GM12878 (cell line): Measurements from ENCODE around the gene BIRC3. TPM values are rescaled to one million over a fixed set of nuclear protein-coding genes. Genes with fewer than 3 reads are reported as not detected.
A peak's percentile ranks its signal among the peaks of the same experiment; 100 is the strongest.

ENCODE experiments used
- ATAC-seq: fragments of 200-7000 bp; cut with Tn5 transposase; 3 replicates; pipeline ENCODE4 v1.9.1; 2020; ENCODE audit warnings: mild to moderate bottlenecking, moderate library complexity
- BruUV-seq: library from RNA; stranded (reverse); fragments of 400-500 nt; replicated peaks from 2 replicates; lab custom pipeline; 2021; lab: Mats Ljungman, UMichigan
- CTCF ChIA-PET: fragments of 300-600 bp; sonication (Branson Sonifier 250); formaldehyde crosslinking; extraction: SDS; loops from one replicate; lab custom pipeline; 2021; ENCODE audit warnings: inconsistent platforms; lab: Yijun Ruan, JAX
- POLR2A ChIA-PET: fragments of 350-600 bp; formaldehyde crosslinking; extraction: SDS; loops from one replicate; lab custom pipeline; 2021; ENCODE audit warnings: inconsistent platforms; lab: Charles Lee
- RAD21 ChIA-PET: fragments of 300-600 bp; sonication (Branson Sonifier 250); formaldehyde crosslinking; loops from one replicate; lab custom pipeline; 2023; ENCODE audit warnings: antibody characterized with exemption; ENCODE audit not compliant: unreplicated experiment; lab: Charles Lee
- SMC1A ChIA-PET: fragments of 300-600 bp; sonication (Branson Sonifier 250); formaldehyde crosslinking; loops from one replicate; lab custom pipeline; 2023; ENCODE audit not compliant: unreplicated experiment, uncharacterized antibody; lab: Charles Lee
- DNase-seq: peaks from one replicate; pipeline ENCODE4 v3.0.0-alpha.2; 2011; ENCODE audit warnings: low read depth, low spot score
- FAIRE-seq: peaks from 3 replicates; lab custom pipeline; 2011; peaks lifted over from hg19 to GRCh38; lab: Jason Lieb, UNC
- H2AFZ ChIP-seq: 2 replicates; pipeline ENCODE4 v1.6.0; 2011; ENCODE audit warnings: low read depth, low read length, control low read depth; ENCODE audit not compliant: control insufficient read depth
- H3K27ac ChIP-seq: 2 replicates; pipeline ENCODE4 v1.5.1; 2011; ENCODE audit warnings: control low read depth; ENCODE audit not compliant: control insufficient read depth, insufficient read depth
- H3K27me3 ChIP-seq, 2 experiments: replicated peaks in 1 of 2; 2 replicates each; pipeline versions ENCODE4 v1.6.0 to v1.6.1; 2011; ENCODE audit warnings: low read length in 1 of 2; ENCODE audit not compliant: control insufficient read depth in 2 of 2, insufficient read depth in 2 of 2
- H3K36me3 ChIP-seq, 2 experiments: 2 replicates each; pipeline ENCODE4 v1.5.1; 2011; ENCODE audit warnings: low read length in 1 of 2; ENCODE audit not compliant: control insufficient read depth in 2 of 2, insufficient read depth in 2 of 2
- H3K4me1 ChIP-seq: 2 replicates; pipeline ENCODE4 v1.6.1; 2011; ENCODE audit warnings: mild to moderate bottlenecking, low read length, moderate library complexity, mixed read lengths; ENCODE audit not compliant: control insufficient read depth, insufficient read depth
- H3K4me2 ChIP-seq: 2 replicates; pipeline ENCODE4 v1.6.0; 2011; ENCODE audit warnings: control low read depth; ENCODE audit not compliant: control insufficient read depth, insufficient read depth
- H3K4me3 ChIP-seq: fragments of 200-600 bp; sonication (generic); 2 replicates; pipeline ENCODE4 v1.5.1; 2016
- H3K79me2 ChIP-seq: 2 replicates; pipeline ENCODE4 v1.6.0; 2011; ENCODE audit warnings: low read length; ENCODE audit not compliant: control insufficient read depth, insufficient read depth
- H3K9ac ChIP-seq: 2 replicates; pipeline ENCODE4 v1.8.0; 2011; ENCODE audit warnings: low read length, control low read depth, mixed read lengths; ENCODE audit not compliant: control insufficient read depth, insufficient read depth
- H3K9me3 ChIP-seq: replicated peaks from 3 replicates; pipeline ENCODE4 v1.5.1; 2011; ENCODE audit warnings: mild to moderate bottlenecking, low read length; ENCODE audit not compliant: control insufficient read depth, insufficient read depth
- H4K20me1 ChIP-seq: 2 replicates; pipeline ENCODE4 v1.6.0; 2011; ENCODE audit not compliant: control insufficient read depth, insufficient read depth
- ATF2 ChIP-seq: IDR thresholded peaks from 2 replicates; pipeline ENCODE4 v1.6.1; 2012; ENCODE audit warnings: low read length, inconsistent platforms
- ATF7 ChIP-seq: fragments of 450-650 bp; IDR thresholded peaks from 2 replicates; pipeline ENCODE4 v1.6.1; 2016; ENCODE audit warnings: low read depth, mild to moderate bottlenecking
- BHLHE40 ChIP-seq, 2 experiments: fragments of 450-650 bp in 1 of 2; IDR thresholded peaks; 2 replicates each; pipeline ENCODE4 v1.6.1; 2011 to 2017; ENCODE audit warnings: low read depth in 2 of 2, borderline replicate concordance in 1 of 2, improper control_type of control experiment in 1 of 2, low read length in 1 of 2, mild to moderate bottlenecking in 1 of 2
- CTCF ChIP-seq, 3 experiments: IDR thresholded peaks in 2 of 3; conservative IDR thresholded peaks in 1 of 3; 2 replicates each; pipeline ENCODE4 v1.5.1; 2011; ENCODE audit warnings: low read depth in 3 of 3, low read length in 3 of 3, mild to moderate bottlenecking in 3 of 3, control low read depth in 2 of 3, moderate library complexity in 2 of 3, inconsistent platforms in 1 of 3, mixed read lengths in 1 of 3; ENCODE audit not compliant: control insufficient read depth in 2 of 3, insufficient read depth in 1 of 3; ENCODE audit errors: extremely low read depth in 1 of 3
- EP300 ChIP-seq, 2 experiments: fragments of 150-350 bp in 1 of 2; IDR thresholded peaks; 2 replicates each; pipeline ENCODE4 v1.6.1; 2011 to 2012; ENCODE audit warnings: low read depth in 2 of 2, low read length in 2 of 2, borderline replicate concordance in 1 of 2, improper control_type of control experiment in 1 of 2, inconsistent platforms in 1 of 2; ENCODE audit not compliant: control insufficient read depth in 1 of 2
- IKZF2 ChIP-seq, 2 experiments: fragments of 450-650 bp; IDR thresholded peaks; 2 replicates each; pipeline ENCODE4 v1.6.1; 2017; ENCODE audit warnings: mild to moderate bottlenecking in 2 of 2, moderate library complexity in 2 of 2
- IRF5 ChIP-seq: fragments of 450-650 bp; IDR thresholded peaks from 2 replicates; pipeline ENCODE4 v1.6.1; 2017; ENCODE audit warnings: borderline replicate concordance
- MYC ChIP-seq: IDR thresholded peaks from 2 replicates; pipeline ENCODE4 v1.6.1; 2011; ENCODE audit warnings: mild to moderate bottlenecking, low read length, moderate library complexity, inconsistent platforms; ENCODE audit not compliant: insufficient read depth, insufficient replicate concordance, insufficient read length, severe bottlenecking
- NBN ChIP-seq: fragments of 450-650 bp; IDR thresholded peaks from 2 replicates; pipeline ENCODE4 v1.6.1; 2016
- PAX8 ChIP-seq: fragments of 450-650 bp; IDR thresholded peaks from 2 replicates; pipeline ENCODE4 v1.6.1; 2017; ENCODE audit warnings: mild to moderate bottlenecking, moderate library complexity
- PKNOX1 ChIP-seq: fragments of 450-650 bp; IDR thresholded peaks from 2 replicates; pipeline ENCODE4 v1.6.1; 2016; ENCODE audit warnings: mild to moderate bottlenecking
- RELB ChIP-seq: fragments of 450-650 bp; IDR thresholded peaks from 2 replicates; pipeline ENCODE4 v1.6.1; 2017; ENCODE audit warnings: low read depth, mild to moderate bottlenecking, moderate library complexity
- SPI1 ChIP-seq: IDR thresholded peaks from 2 replicates; pipeline ENCODE4 v1.6.1; 2011; ENCODE audit warnings: low read depth, mild to moderate bottlenecking, low read length, moderate library complexity, borderline replicate concordance; ENCODE audit not compliant: insufficient read depth
- ZNF24 ChIP-seq: fragments of 450-650 bp; IDR thresholded peaks from 2 replicates; pipeline ENCODE4 v1.6.1; 2017; ENCODE audit warnings: antibody characterized with exemption, mild to moderate bottlenecking
- WGBS: methylation state at CpG from one replicate; pipeline ENCODE4 v1.1.6; 2016; ENCODE audit warnings: low lambda C conversion rate; ENCODE audit not compliant: insufficient replicate concordance, insufficient coverage; ENCODE audit errors: missing lambda C conversion rate; 5-methylcytosine and 5-hydroxymethylcytosine counted together
- in situ Hi-C: fragments of 300-500 bp; cut with MboI; formaldehyde crosslinking; loops from 9 replicates; pipeline ENCODE4 v1.14.3; 2018; ENCODE audit warnings: mixed read lengths
- intact Hi-C: fragments of 100-400 bp; cut with micrococcal nuclease; formaldehyde crosslinking; loops from one replicate; pipeline ENCODE4 v1.14.2; 2022; ENCODE audit not compliant: unreplicated experiment
- polyA plus RNA-seq, 11 experiments: library from polyadenylated mRNA; depleted of rRNA in 4 of 11; unstranded in 6 of 11; stranded (reverse) in 5 of 11; fragments of >200 nt; fragmentation: Nextera tagmentation in 4 of 11; fragmentation: Illumina TruSeq in 1 of 11; extraction: Ambion mirVana in 4 of 11; extraction: Trizol in 1 of 11; gene quantifications; 1 replicate in 1 of 11; 2 replicates in 10 of 11; pipeline versions ENCODE4 v1.2.1 to v1.2.3, GENCODE V29; 2011 to 2016; ENCODE audit warnings: inconsistent platforms in 2 of 11, missing spikeins in 2 of 11, low read depth in 1 of 11
- total RNA-seq, 4 experiments: library from RNA; depleted of rRNA in 3 of 4; stranded (reverse); fragments of >200 nt in 3 of 4; fragmentation: Illumina TruSeq in 1 of 4; extraction: Trizol in 1 of 4; gene quantifications; 2 replicates each; pipeline versions ENCODE4 v1.2.1 to v1.2.3, GENCODE V29; 2013 to 2021

BIRC3 gene
- total and polyA plus RNA-seq, 10 of the 15 experiments (the other 5 are each of a cell fraction or from before 2014, with no cell fraction given), result 42.1 to 351 (median 83.7) TPM

- peak; percentile 96 for ATAC-seq
- TF ChIP-seq ATF2 (no peak), ATF7 (0 out of 2 replicates have a peak, but pooled peaks have one; percentile 29), IRF5 (no peak), BHLHE40 (IDR thresholded peaks at IDR 0.05; ENCODE audit: borderline replicate concordance in 1 of 2, low read depth in 2 of 2, low read length in 1 of 2) (peak; percentile 93 to 95), NBN (peak; percentile 47; the same call in 1 of the 2 replicates), PKNOX1 (no peak), CTCF (IDR thresholded peaks at IDR 0.05 in 2 of 3, conservative IDR thresholded peaks at IDR 0.05 in 1 of 3; ENCODE audit: control insufficient read depth in 2 of 3, extremely low read depth in 1 of 3, insufficient read depth in 1 of 3, low read depth in 3 of 3, low read length in 3 of 3) (peak; percentile 16 to 30 (median 27); a peak in 3 of 6 replicates), MYC (no peak), IKZF2 (IDR thresholded peaks at IDR 0.05) (peak in 1 of 2 experiments; percentile 12; a peak in 2 of 4 replicates), EP300 (IDR thresholded peaks at IDR 0.05; ENCODE audit: borderline replicate concordance in 1 of 2, control insufficient read depth in 1 of 2, low read depth in 2 of 2, low read length in 2 of 2) (0 out of 4 replicates have a peak, but pooled peaks of 1 of the 2 experiments have one; percentile 18), PAX8 (no peak), SPI1 (0 out of 2 replicates have a peak, but pooled peaks have one; percentile 15), ZNF24 (no peak), RELB (peak; percentile 29; the same call in 1 of the 2 replicates)
Observed at GRCh38 chr11:102279641-102280170, 37.6 kb upstream of the BIRC3 start.

More at GRCh38 chr11:102279641-102280170, 37.6 kb upstream of the BIRC3 start:
- no peak for FAIRE-seq
- SMC1A ChIA-PET, result interaction anchor here (0.9 to 2.7 kb wide), 15 partner anchors 9 to 387 kb away, joined by 3 to 19 read pairs (median 4); no protein-coding TSS in a partner anchor
- intact Hi-C loops, result no loop called here
- no peaks in the 10 kb centered on the region for H3K36me3 ChIP-seq
- peak overlapping the region; percentile 52; the same call in 1 of the 2 replicates for H2AFZ ChIP-seq
- H3K4me2 ChIP-seq, result peak overlapping the region; percentile 41; the same call in 1 of the 2 replicates
- RAD21 ChIA-PET, result interaction anchor here (0.6 to 2.4 kb wide), 15 partner anchors 8 to 757 kb away, joined by 3 to 13 read pairs (median 3); no protein-coding TSS in a partner anchor
- no peak overlapping the region for H3K4me3 ChIP-seq
- H3K27ac ChIP-seq, result no peak overlapping the region
- no peaks in the 10 kb centered on the region for H3K27me3 ChIP-seq
- CTCF ChIA-PET, result interaction anchor here (1.0 to 5.5 kb wide), 12 partner anchors 8 to 386 kb away, joined by 3 to 38 read pairs (median 6); no protein-coding TSS in a partner anchor
- WGBS, result 49% methylated on average over 13 of the region's 13 CpGs
- H4K20me1 ChIP-seq, result no peaks in the 10 kb centered on the region
- H3K79me2 ChIP-seq, result no peaks in the 10 kb centered on the region
- POLR2A ChIA-PET, result interaction anchor here (0.7 to 1.5 kb wide), 3 partner anchors 9 to 333 kb away, joined by 3 to 4 read pairs (median 4); no protein-coding TSS in a partner anchor
- in situ Hi-C loops, result no loop called here
- H3K4me1 ChIP-seq, result peaks cover 4% of the 10 kb centered on the region; the same call in 1 of the 2 replicates
- peak; percentile 68 for DNase-seq
- no TSS peak for BruUV-seq
- H3K9me3 ChIP-seq, result no peaks in the 10 kb centered on the region; the same call in 2 of the 3 replicates
- H3K9ac ChIP-seq, result no peak overlapping the region
